ENCODE measurements around the gene ZNF579.

- TF ChIP-seq CTCF (IDR thresholded peaks at IDR 0.05) (no peak), POLR2AphosphoS5 (IDR thresholded peaks at IDR 0.05) (no peak)
Measured at GRCh38 chr19:55588738-55589137, 8.1 kb upstream of the ZNF579 start.

Data from stomach (tissue), 4 donors.